Uterus (tissue), 2 donors: ENCODE results near the gene ANAPC15.

ENCODE experiments used
- CTCF ChIP-seq, 4 experiments: fragments of 200-600 bp in 2 of 4; fragments of 450-650 bp in 2 of 4; sonication (generic) in 2 of 4; IDR thresholded peaks; one replicate each; pipeline ENCODE4 v1.5.1; 2016 to 2019; ENCODE audit warnings: antibody characterized with exemption in 4 of 4, mild to moderate bottlenecking in 2 of 4, moderate library complexity in 1 of 4
- POLR2A ChIP-seq, 2 donors: fragments of 450-650 bp; IDR thresholded peaks; one replicate each; pipeline ENCODE4 v1.6.1; 2016; ENCODE audit warnings: antibody characterized with exemption in 2 of 2, mild to moderate bottlenecking in 1 of 2, moderate library complexity in 1 of 2

- TF ChIP-seq CTCF (IDR thresholded peaks at IDR 0.05) = no peak
- no peak for TF ChIP-seq POLR2A (IDR thresholded peaks at IDR 0.05)
These were observed 44.6 kb upstream of the ANAPC15 start for GRCh38 chr11:72157131-72157530.
